Rectal smooth muscle tissue (tissue), 1 donor: ENCODE results near the gene WDR48.
A peak's percentile ranks its signal among the peaks of the same experiment; 100 is the strongest.

Experiments
- H3K27ac ChIP-seq: one replicate; pipeline ENCODE4 v1.7.0; 2013; ENCODE audit warnings: low read depth, low read length, inconsistent platforms
- H3K27me3 ChIP-seq: one replicate; pipeline ENCODE4 v1.7.0; 2013; ENCODE audit warnings: low read length; ENCODE audit not compliant: control insufficient read depth, insufficient read depth
- H3K36me3 ChIP-seq: one replicate; pipeline ENCODE4 v1.7.0; 2013; ENCODE audit warnings: low read length; ENCODE audit not compliant: control insufficient read depth, insufficient read depth
- H3K4me1 ChIP-seq: one replicate; pipeline ENCODE4 v1.7.0; 2013; ENCODE audit warnings: low read length; ENCODE audit not compliant: control insufficient read depth, insufficient read depth
- H3K4me3 ChIP-seq: one replicate; pipeline ENCODE4 v1.7.0; 2013; ENCODE audit warnings: low read length
- H3K9ac ChIP-seq: one replicate; pipeline ENCODE4 v1.7.0; 2013; ENCODE audit warnings: low read length

WDR48 gene

GRCh38 chr3:39106281-39106811 is 54.5 kb downstream of the WDR48 start:
- Histone ChIP-seq H3K27me3 (no peaks in the 10 kb centered on the region), H3K27ac (no peak overlapping the region), H3K9ac (peak overlapping the region; percentile 89), H3K4me3 (peak overlapping the region; percentile 90), H3K4me1 (peaks cover 13% of the 10 kb centered on the region), H3K36me3 (no peaks in the 10 kb centered on the region)

- no peaks in the 10 kb centered on the region for H3K36me3 ChIP-seq
- H3K4me1 ChIP-seq, result peaks cover 13% of the 10 kb centered on the region
- H3K4me3 ChIP-seq, result peak overlapping the region; percentile 90
- peak overlapping the region; percentile 89 for H3K9ac ChIP-seq
- no peaks in the 10 kb centered on the region for H3K27me3 ChIP-seq
- H3K27ac ChIP-seq, result peak overlapping the region; percentile 82
These were observed 55.1 kb downstream of the WDR48 start for GRCh38 chr3:39106851-39107387.

- H3K27me3 ChIP-seq, result no peaks in the 10 kb centered on the region
- H3K9ac ChIP-seq, result peak within 1 kb of the TSS; percentile 89
- peak within 1 kb of the TSS; percentile 90 for H3K4me3 ChIP-seq
- peaks cover 13% of the 10 kb centered on the region for H3K4me1 ChIP-seq
- no peaks in the 10 kb centered on the region for H3K36me3 ChIP-seq
- peak within 1 kb of the TSS; percentile 82 for H3K27ac ChIP-seq
These were observed 55.8 kb downstream of the WDR48 start, which contains the start of the genes GORASP1 and TTC21A for GRCh38 chr3:39107388-39108199. GORASP1 (minus strand) TSS chr3:39107627; CDS start chr3:39107541, 86 bp downstream. TTC21A (plus strand) TSS chr3:39107680; CDS start chr3:39107838, 158 bp downstream.

GRCh38 chr3:39108200-39108710 is 56.4 kb downstream of the WDR48 start:
- peak overlapping the region; percentile 90 for H3K4me3 ChIP-seq
- H3K27ac ChIP-seq, result peak overlapping the region; percentile 82
- H3K27me3 ChIP-seq, result no peaks in the 10 kb centered on the region
- H3K36me3 ChIP-seq, result no peaks in the 10 kb centered on the region
- H3K9ac ChIP-seq, result no peak overlapping the region
- peaks cover 13% of the 10 kb centered on the region for H3K4me1 ChIP-seq

- H3K9ac ChIP-seq, result no peak overlapping the region
- no peak overlapping the region for H3K27ac ChIP-seq
- peaks cover 13% of the 10 kb centered on the region for H3K4me1 ChIP-seq
- no peak overlapping the region for H3K4me3 ChIP-seq
- no peaks in the 10 kb centered on the region for H3K27me3 ChIP-seq
- H3K36me3 ChIP-seq, result no peaks in the 10 kb centered on the region
These were observed 57.3 kb downstream of the WDR48 start for GRCh38 chr3:39109086-39109485.

GRCh38 chr3:39110041-39110639 is 58.3 kb downstream of the WDR48 start:
- H3K4me3 ChIP-seq, result no peak overlapping the region
- H3K27ac ChIP-seq, result no peak overlapping the region
- peaks cover 13% of the 10 kb centered on the region for H3K4me1 ChIP-seq
- H3K36me3 ChIP-seq, result no peaks in the 10 kb centered on the region
- H3K9ac ChIP-seq, result no peak overlapping the region
- no peaks in the 10 kb centered on the region for H3K27me3 ChIP-seq

GRCh38 chr3:39112113-39112512 is 60.3 kb downstream of the WDR48 start:
- Histone ChIP-seq H3K27ac (no peak overlapping the region), H3K4me1 (peaks cover 6% of the 10 kb centered on the region), H3K36me3 (no peaks in the 10 kb centered on the region), H3K27me3 (no peaks in the 10 kb centered on the region), H3K9ac (no peak overlapping the region), H3K4me3 (no peak overlapping the region)

GRCh38 chr3:39112535-39112934 is 60.7 kb downstream of the WDR48 start:
- H3K36me3 ChIP-seq, result no peaks in the 10 kb centered on the region
- no peak overlapping the region for H3K4me3 ChIP-seq
- H3K4me1 ChIP-seq, result peaks cover 6% of the 10 kb centered on the region
- H3K27me3 ChIP-seq, result no peaks in the 10 kb centered on the region
- no peak overlapping the region for H3K27ac ChIP-seq
- no peak overlapping the region for H3K9ac ChIP-seq

- no peaks in the 10 kb centered on the region for H3K36me3 ChIP-seq
- peaks cover 2% of the 10 kb centered on the region for H3K4me1 ChIP-seq
- H3K9ac ChIP-seq, result no peak overlapping the region
- no peak overlapping the region for H3K4me3 ChIP-seq
- H3K27me3 ChIP-seq, result no peaks in the 10 kb centered on the region
- H3K27ac ChIP-seq, result no peak overlapping the region
These were observed 61.5 kb downstream of the WDR48 start for GRCh38 chr3:39113291-39113690.

GRCh38 chr3:39114456-39114855 is 62.6 kb downstream of the WDR48 start:
- Histone ChIP-seq H3K9ac (no peak overlapping the region), H3K36me3 (no peaks in the 10 kb centered on the region), H3K4me1 (no peaks in the 10 kb centered on the region), H3K4me3 (no peak overlapping the region), H3K27me3 (no peaks in the 10 kb centered on the region), H3K27ac (no peak overlapping the region)

GRCh38 chr3:39115870-39116269 is 64.1 kb downstream of the WDR48 start:
- no peaks in the 10 kb centered on the region for H3K27me3 ChIP-seq
- H3K27ac ChIP-seq, result no peak overlapping the region
- no peak overlapping the region for H3K4me3 ChIP-seq
- H3K36me3 ChIP-seq, result no peaks in the 10 kb centered on the region
- no peaks in the 10 kb centered on the region for H3K4me1 ChIP-seq
- no peak overlapping the region for H3K9ac ChIP-seq

- H3K27me3 ChIP-seq, result no peaks in the 10 kb centered on the region
- no peak overlapping the region for H3K4me3 ChIP-seq
- no peak overlapping the region for H3K9ac ChIP-seq
- no peaks in the 10 kb centered on the region for H3K4me1 ChIP-seq
- no peak overlapping the region for H3K27ac ChIP-seq
- no peaks in the 10 kb centered on the region for H3K36me3 ChIP-seq
These were observed 66.3 kb downstream of the WDR48 start for GRCh38 chr3:39118079-39118478.
